ENCODE measurements around the gene TEX36.
"Not testable (repeated sequence)": the region's sequence is repeated elsewhere in the genome, so short reads cannot be mapped to it uniquely, and the experiment has no call there.

TEX36 gene

DNA sequence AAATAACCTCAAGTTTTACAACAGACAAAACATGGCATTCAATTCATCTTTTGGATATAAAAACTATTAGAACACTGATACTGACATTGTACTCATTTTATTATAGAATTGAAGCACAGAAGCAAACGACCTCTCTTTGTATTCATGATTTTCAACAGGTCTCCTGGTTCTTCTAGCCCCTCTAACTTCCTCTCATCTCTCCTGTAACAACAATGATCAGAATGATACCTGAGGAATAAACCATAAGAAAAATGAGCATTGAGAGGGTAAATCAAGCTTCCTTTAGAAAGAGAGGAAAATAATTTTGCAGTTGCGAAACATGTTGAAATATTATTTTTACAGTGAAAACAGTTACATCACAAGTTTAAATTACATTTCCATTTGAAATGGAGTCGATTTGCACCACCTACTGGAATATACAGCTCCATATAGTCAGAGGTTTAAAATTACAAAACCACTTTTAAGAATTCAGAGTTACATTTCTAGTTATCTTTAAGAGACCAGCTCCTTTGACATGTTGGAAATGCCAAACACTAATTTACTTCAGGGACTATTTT, 17.5 kb upstream of the TEX36 start:
- peak; percentile 54 for TF ChIP-seq CTCF (IDR thresholded peaks at IDR 0.05; ENCODE audit: control insufficient read depth, extremely low read depth, insufficient read depth)
- DNase-seq (ENCODE audit: low read depth): no peak
- no peak overlapping the region for H3K4me3 ChIP-seq (ENCODE audit: low read depth, low read length)

DNA sequence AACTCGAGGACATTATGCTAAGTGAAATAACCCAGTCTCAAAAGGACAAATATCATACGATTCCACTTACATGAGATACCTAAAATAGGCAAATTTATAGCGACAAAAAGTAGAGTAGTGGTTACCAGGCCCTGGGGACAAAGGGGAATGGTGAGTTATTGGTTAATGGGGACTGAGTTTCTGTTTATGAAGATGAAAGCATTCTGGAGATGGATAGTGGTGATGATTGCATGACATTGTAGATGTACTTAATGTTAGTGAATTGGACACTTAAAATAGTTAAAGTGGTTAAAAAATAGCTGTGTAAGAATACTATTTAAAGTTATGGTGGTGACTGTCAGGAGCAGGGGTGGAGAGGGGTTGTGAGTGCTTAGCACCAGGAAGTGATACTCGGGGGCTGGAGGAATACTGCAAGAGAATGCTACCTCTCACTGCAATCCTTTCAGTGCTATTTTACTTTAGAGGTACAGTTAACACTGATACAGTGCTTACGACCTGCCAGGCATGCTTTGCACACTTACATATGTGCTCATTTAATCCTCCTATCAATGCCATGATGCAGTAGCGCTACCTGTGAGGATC, 16.7 kb upstream of the TEX36 start:
- H3K4me3 ChIP-seq (ENCODE audit: low read depth, low read length): no peak overlapping the region
- no peak for TF ChIP-seq CTCF (IDR thresholded peaks at IDR 0.05; ENCODE audit: control insufficient read depth, extremely low read depth, insufficient read depth)

GRCh38 chr10:125698481-125698998, 15.6 kb upstream of the TEX36 start:
- no peak for DNase-seq (ENCODE audit: low read depth)
- TF ChIP-seq CTCF (IDR thresholded peaks at IDR 0.05; ENCODE audit: control insufficient read depth, extremely low read depth, insufficient read depth): no peak
- H3K4me3 ChIP-seq (ENCODE audit: low read depth, low read length): no peak overlapping the region

More for the DNA sequence above, 16.7 kb upstream of the TEX36 start:
- DNase-seq (ENCODE audit: low read depth): no peak

DNA sequence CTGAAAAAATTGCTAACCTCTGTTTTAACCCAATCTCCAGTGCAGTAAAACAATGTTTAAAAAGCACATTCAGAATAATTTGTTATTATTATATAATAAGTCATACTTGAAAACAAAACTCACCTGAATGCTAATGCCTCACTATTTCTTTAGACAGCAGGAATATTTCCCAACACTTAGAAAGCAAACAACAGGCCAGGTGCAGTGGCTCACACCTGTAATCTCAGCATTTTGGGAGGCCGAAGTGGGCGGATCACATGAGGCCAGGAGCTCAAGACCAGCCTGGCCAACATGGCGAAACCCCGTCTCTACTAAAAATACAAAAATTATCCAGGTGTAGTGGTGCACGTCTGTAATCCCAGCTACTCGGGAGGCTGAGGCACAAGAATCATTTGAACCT, 13.9 kb upstream of the TEX36 start:
- DNase-seq (ENCODE audit: low read depth); H3K4me3 ChIP-seq (ENCODE audit: low read depth, low read length): not testable (repeated sequence)

DNA sequence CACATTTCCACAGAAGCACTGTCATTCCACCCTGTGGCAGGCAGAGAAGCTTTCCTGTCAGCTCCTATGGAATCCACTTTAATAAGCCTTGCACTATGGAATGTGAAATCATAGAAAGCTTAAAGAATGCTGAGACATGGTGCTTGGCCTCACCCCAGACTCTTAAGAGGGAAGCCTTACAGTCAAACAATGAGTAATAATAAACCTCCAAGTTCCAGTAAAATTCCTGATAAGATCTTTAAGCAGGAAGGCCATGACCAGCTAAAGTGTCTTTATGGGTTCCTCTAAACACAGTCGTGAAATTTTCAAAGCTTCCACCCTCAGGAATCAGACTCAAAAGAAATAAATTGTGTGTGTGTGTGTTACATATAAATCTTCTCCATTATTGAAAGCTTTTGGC, 11.9 kb upstream of the TEX36 start:
- no peak for TF ChIP-seq CTCF (IDR thresholded peaks at IDR 0.05; ENCODE audit: control insufficient read depth, extremely low read depth, insufficient read depth)
- DNase-seq (ENCODE audit: low read depth): peak; percentile 98
- H3K4me3 ChIP-seq (ENCODE audit: low read depth, low read length): no peak overlapping the region

GRCh38 chr10:125693524-125693847, 10.5 kb upstream of the TEX36 start:
- peak; percentile 67 for DNase-seq (ENCODE audit: low read depth)
- no peak for TF ChIP-seq CTCF (IDR thresholded peaks at IDR 0.05; ENCODE audit: control insufficient read depth, extremely low read depth, insufficient read depth)
- no peak overlapping the region for H3K4me3 ChIP-seq (ENCODE audit: low read depth, low read length)

DNA sequence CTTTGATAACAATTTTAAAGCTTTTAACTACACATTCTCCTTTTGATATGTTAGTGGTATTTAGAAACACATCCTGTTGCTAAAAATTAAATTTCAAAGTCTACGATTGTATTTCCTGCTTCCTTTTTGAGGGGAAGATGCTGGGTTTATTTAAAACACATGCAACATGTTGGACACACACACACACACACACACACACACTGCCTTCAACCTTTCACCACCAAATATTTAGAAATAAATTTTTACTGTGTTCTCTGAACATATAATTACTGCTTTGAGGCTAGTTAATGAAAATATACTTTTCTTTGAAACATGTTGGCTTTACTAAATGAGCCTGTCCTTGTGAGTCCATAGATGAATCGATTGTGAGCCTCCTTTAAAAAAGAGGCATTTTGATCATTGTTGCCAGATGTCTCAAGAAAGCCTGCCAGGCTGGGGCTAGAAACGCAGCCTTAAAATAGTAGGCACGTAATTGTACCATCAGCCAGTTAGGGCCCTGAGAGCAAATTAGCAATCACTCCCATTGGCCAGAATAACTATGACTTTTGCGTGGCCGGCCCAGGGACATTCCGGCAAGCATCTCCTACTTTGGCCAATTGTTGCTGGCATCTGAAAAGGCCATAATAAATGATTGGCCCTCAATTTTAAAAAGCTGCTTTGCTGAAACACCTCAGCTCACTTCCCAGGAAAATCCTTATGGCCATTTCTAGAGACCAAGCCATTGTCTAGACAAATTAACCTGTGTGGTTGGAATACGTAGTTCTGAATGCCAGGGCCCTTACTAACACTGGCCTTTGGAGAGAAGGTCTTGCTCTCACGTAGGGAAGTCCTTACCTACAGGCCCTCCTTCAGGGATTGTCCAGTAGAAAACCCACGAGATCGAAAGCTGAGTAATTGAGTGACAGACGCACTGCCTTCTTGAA, 9.9 kb upstream of the TEX36 start:
- H3K4me3 ChIP-seq (ENCODE audit: low read depth, low read length): no peak overlapping the region
- no peak for TF ChIP-seq CTCF (IDR thresholded peaks at IDR 0.05; ENCODE audit: control insufficient read depth, extremely low read depth, insufficient read depth)
- DNase-seq (ENCODE audit: low read depth): no peak

All from LNCaP clone FGC (cell line).